K562 (cell line): Measurements from ENCODE around the gene TPRX2. TPM values are rescaled to one million over a fixed set of nuclear protein-coding genes. Genes with fewer than 3 reads are reported as not detected.

ENCODE experiments used
- ARNT ChIP-seq, 2 experiments: fragments of 450-650 bp; IDR thresholded peaks; 2 replicates each; pipeline ENCODE4 v1.6.1; 2016; ENCODE audit warnings: mild to moderate bottlenecking in 1 of 2
- ATF6 ChIP-seq: sonication (generic); formaldehyde crosslinking; IDR thresholded peaks from 2 replicates; pipeline ENCODE4 v1.4.0; 2020; ENCODE audit warnings: mild to moderate bottlenecking, missing genetic modification reagents
- COPS2 ChIP-seq: fragments of 450-650 bp; conservative IDR thresholded peaks from 2 replicates; pipeline ENCODE4 v1.6.1; 2016; ENCODE audit warnings: mild to moderate bottlenecking, moderate library complexity
- DPF2 ChIP-seq: fragments of 450-650 bp; IDR thresholded peaks from 2 replicates; pipeline ENCODE4 v1.6.1; 2016
- E2F3 ChIP-seq: fragments of 250-450 bp; sonication (Bioruptor Pico); IDR thresholded peaks from 2 replicates; pipeline ENCODE4 v1.4.0; 2020; ENCODE audit warnings: mild to moderate bottlenecking
- EZH2 ChIP-seq: IDR thresholded peaks from 2 replicates; pipeline ENCODE4 v1.6.1; 2012; ENCODE audit warnings: low read depth, mild to moderate bottlenecking, inconsistent platforms, low read length, borderline replicate concordance
- FOXK1 ChIP-seq: sonication (generic); formaldehyde crosslinking; IDR thresholded peaks from 2 replicates; pipeline ENCODE4 v1.8.0; 2022; ENCODE audit warnings: missing genetic modification reagents, mild to moderate bottlenecking, borderline replicate concordance
- HNRNPLL ChIP-seq: fragments of 200-400 bp; formaldehyde crosslinking; IDR thresholded peaks from 2 replicates; pipeline ENCODE4 v1.6.1; 2017; ENCODE audit warnings: low read length, low read depth, mild to moderate bottlenecking; ENCODE audit not compliant: poor library complexity, severe bottlenecking
- HNRNPUL1 ChIP-seq: fragments of 200-400 bp; formaldehyde crosslinking; IDR thresholded peaks from 2 replicates; pipeline ENCODE4 v1.6.1; 2017; ENCODE audit warnings: low read length
- KLF10 ChIP-seq: fragments of 250-450 bp; sonication (Bioruptor Pico); IDR thresholded peaks from 2 replicates; pipeline ENCODE4 v1.6.1; 2021; ENCODE audit warnings: matching md5 sums
- MYC ChIP-seq, 2 experiments: fragments of 250-450 bp in 1 of 2; sonication (Bioruptor Pico) in 1 of 2; IDR thresholded peaks; 2 replicates each; pipeline versions ENCODE4 v1.5.1 to v1.6.1; 2012 to 2021; ENCODE audit warnings: low read depth in 2 of 2, borderline replicate concordance in 1 of 2, improper control_type of control experiment in 1 of 2, low read length in 1 of 2, mild to moderate bottlenecking in 1 of 2, moderate library complexity in 1 of 2
- POLR2AphosphoS5 ChIP-seq: IDR thresholded peaks from 2 replicates; pipeline ENCODE4 v1.6.1; 2011; ENCODE audit warnings: mild to moderate bottlenecking, low read depth, low read length, moderate library complexity; ENCODE audit not compliant: control insufficient read depth, insufficient read depth
- RAD51 ChIP-seq: fragments of 450-650 bp; IDR thresholded peaks from 2 replicates; pipeline ENCODE4 v1.7.1; 2016; ENCODE audit warnings: low read depth, mild to moderate bottlenecking, borderline replicate concordance
- RCOR1 ChIP-seq, 2 experiments: IDR thresholded peaks; 2 replicates each; pipeline ENCODE4 v1.6.1; 2012; ENCODE audit warnings: low read depth in 2 of 2, low read length in 2 of 2, borderline replicate concordance in 1 of 2, improper control_type of control experiment in 1 of 2
- TCF7L2 ChIP-seq: fragments of 150-350 bp; IDR thresholded peaks from 2 replicates; pipeline ENCODE4 v1.6.1; 2016; ENCODE audit warnings: low read depth, mild to moderate bottlenecking, low read length, moderate library complexity
- ZFP30 ChIP-seq: fragments of 250-450 bp; sonication (Bioruptor Pico); IDR thresholded peaks from 2 replicates; pipeline ENCODE4 v1.8.0; 2022; ENCODE audit warnings: moderate library complexity, mild to moderate bottlenecking, inconsistent platforms, borderline replicate concordance
- ZNF212 ChIP-seq: fragments of 450-650 bp; formaldehyde crosslinking; IDR thresholded peaks from 2 replicates; pipeline ENCODE4 v1.4.0; 2020; ENCODE audit warnings: mild to moderate bottlenecking
- ZNF23 ChIP-seq: fragments of 250-450 bp; sonication (Bioruptor Pico); IDR thresholded peaks from 2 replicates; pipeline ENCODE4 v1.4.0; 2020; ENCODE audit warnings: mild to moderate bottlenecking
- ZNF316 ChIP-seq: fragments of 450-650 bp; IDR thresholded peaks from 2 replicates; pipeline ENCODE4 v1.6.1; 2016
- ZNF444 ChIP-seq: fragments of 250-450 bp; sonication (Bioruptor Pico); IDR thresholded peaks from 2 replicates; pipeline ENCODE4 v1.4.0; 2020; ENCODE audit warnings: mild to moderate bottlenecking, moderate library complexity
- polyA plus RNA-seq, 8 experiments: library from polyadenylated mRNA; depleted of rRNA in 4 of 8; stranded (reverse) in 5 of 8; unstranded in 3 of 8; fragments of >200 nt; fragmentation: Nextera tagmentation in 2 of 8; fragmentation: Illumina TruSeq in 1 of 8; extraction: Ambion mirVana in 2 of 8; extraction: Trizol in 1 of 8; gene quantifications; 2 replicates each; pipeline versions ENCODE4 v1.2.1 to v1.2.3, GENCODE V29; 2011 to 2014; ENCODE audit warnings: inconsistent platforms in 1 of 8, missing spikeins in 1 of 8
- total RNA-seq, 7 experiments: library from RNA; depleted of rRNA in 6 of 7; stranded (reverse); fragments of >200 nt in 6 of 7; fragmentation: Illumina TruSeq in 2 of 7; extraction: Trizol in 2 of 7; gene quantifications; 2 replicates each; pipeline versions ENCODE4 v1.2.1 to v1.2.3, GENCODE V29; 2011 to 2021; ENCODE audit warnings: low replicate concordance in 1 of 7
- TF ChIP-seq, protein P1 (sequence below), 3 experiments: fragments of 200-800 bp in 1 of 3; fragments of 250-450 bp in 1 of 3; fragments of 450-650 bp in 1 of 3; sonication (Bioruptor Pico) in 1 of 3; sonication (Bioruptor generic) in 1 of 3; formaldehyde crosslinking in 1 of 3; IDR thresholded peaks; 2 replicates each; pipeline versions ENCODE4 v1.6.1 to v1.8.0; 2016 to 2022; ENCODE audit warnings: mild to moderate bottlenecking in 2 of 3, missing genetic modification characterization in 2 of 3, missing compliant biosample characterization in 1 of 3, moderate library complexity in 1 of 3
- TF ChIP-seq, protein P2 (sequence below): fragments of 250-450 bp; sonication (Bioruptor Pico); IDR thresholded peaks from 2 replicates; pipeline ENCODE4 v1.8.0; 2021; ENCODE audit warnings: moderate library complexity, mild to moderate bottlenecking, inconsistent platforms

Gene TPRX2
- total and polyA plus RNA-seq, 9 of the 15 experiments (the other 6 are each of a cell fraction or from before 2014, with no cell fraction given): not detected

GRCh38 chr19:47891923-47892666, 33.1 kb downstream of the TPRX2 start (continued):
- TF ChIP-seq, protein P1, sequence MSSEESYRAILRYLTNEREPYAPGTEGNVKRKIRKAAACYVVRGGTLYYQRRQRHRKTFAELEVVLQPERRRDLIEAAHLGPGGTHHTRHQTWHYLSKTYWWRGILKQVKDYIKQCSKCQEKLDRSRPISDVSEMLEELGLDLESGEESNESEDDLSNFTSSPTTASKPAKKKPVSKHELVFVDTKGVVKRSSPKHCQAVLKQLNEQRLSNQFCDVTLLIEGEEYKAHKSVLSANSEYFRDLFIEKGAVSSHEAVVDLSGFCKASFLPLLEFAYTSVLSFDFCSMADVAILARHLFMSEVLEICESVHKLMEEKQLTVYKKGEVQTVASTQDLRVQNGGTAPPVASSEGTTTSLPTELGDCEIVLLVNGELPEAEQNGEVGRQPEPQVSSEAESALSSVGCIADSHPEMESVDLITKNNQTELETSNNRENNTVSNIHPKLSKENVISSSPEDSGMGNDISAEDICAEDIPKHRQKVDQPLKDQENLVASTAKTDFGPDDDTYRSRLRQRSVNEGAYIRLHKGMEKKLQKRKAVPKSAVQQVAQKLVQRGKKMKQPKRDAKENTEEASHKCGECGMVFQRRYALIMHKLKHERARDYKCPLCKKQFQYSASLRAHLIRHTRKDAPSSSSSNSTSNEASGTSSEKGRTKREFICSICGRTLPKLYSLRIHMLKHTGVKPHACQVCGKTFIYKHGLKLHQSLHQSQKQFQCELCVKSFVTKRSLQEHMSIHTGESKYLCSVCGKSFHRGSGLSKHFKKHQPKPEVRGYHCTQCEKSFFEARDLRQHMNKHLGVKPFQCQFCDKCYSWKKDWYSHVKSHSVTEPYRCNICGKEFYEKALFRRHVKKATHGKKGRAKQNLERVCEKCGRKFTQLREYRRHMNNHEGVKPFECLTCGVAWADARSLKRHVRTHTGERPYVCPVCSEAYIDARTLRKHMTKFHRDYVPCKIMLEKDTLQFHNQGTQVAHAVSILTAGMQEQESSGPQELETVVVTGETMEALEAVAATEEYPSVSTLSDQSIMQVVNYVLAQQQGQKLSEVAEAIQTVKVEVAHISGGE (CRISPR knock-in tag; IDR thresholded peaks at IDR 0.05): peak in 1 of 3 experiments; percentile 92; a peak in 2 of 6 replicates
- TF ChIP-seq MYC (IDR thresholded peaks at IDR 0.05; ENCODE audit: low read depth, low read length) (no peak), MYC (CRISPR knock-in tag; IDR thresholded peaks at IDR 0.05; ENCODE audit: borderline replicate concordance, low read depth) (no peak), HNRNPUL1 (no peak), ZNF23 (CRISPR knock-in tag) (no peak), EZH2 (no peak; the same call in 1 of the 2 replicates), E2F3 (no peak), ARNT (IDR thresholded peaks at IDR 0.05) (peak; percentile 93 to 99), COPS2 (no peak), HNRNPLL (no peak), DPF2 (peak; percentile 99), ATF6 (CRISPR knock-in tag) (no peak), POLR2AphosphoS5 (peak; percentile 98), TCF7L2 (peak; percentile 60; the same call in 1 of the 2 replicates), FOXK1 (CRISPR knock-in tag) (no peak), ZNF444 (CRISPR knock-in tag) (no peak), RCOR1 (IDR thresholded peaks at IDR 0.05; ENCODE audit: borderline replicate concordance in 1 of 2, low read depth in 2 of 2, low read length in 2 of 2) (peak; percentile 95), ZFP30 (CRISPR knock-in tag) (no peak), RAD51 (peak; percentile 57; the same call in 1 of the 2 replicates), KLF10 (CRISPR knock-in tag) (no peak), ZNF316 (peak; percentile 100), ZNF212 (no peak)
- TF ChIP-seq, protein P2, sequence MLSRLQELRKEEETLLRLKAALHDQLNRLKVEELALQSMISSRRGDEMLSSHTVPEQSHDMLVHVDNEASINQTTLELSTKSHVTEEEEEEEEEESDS (CRISPR knock-in tag): no peak
